ENCODE data around the gene NF2.
"Not testable (repeated sequence)": the region's sequence is repeated elsewhere in the genome, so short reads cannot be mapped to it uniquely, and the experiment has no call there.

Gene NF2

GRCh38 chr22:29578462-29579200 lies 24.8 kb upstream of the NF2 start:
- Histone ChIP-seq H3K36me3 (no peaks in the 10 kb centered on the region), H3K4me3 (ENCODE audit: low read depth in 1 of 2, low read length in 1 of 2) (no peak overlapping the region), H3K9me3 (no peaks in the 10 kb centered on the region), H3K27me3 (no peaks in the 10 kb centered on the region), H3K4me1 (ENCODE audit: control insufficient read depth in 1 of 2, insufficient read depth in 1 of 2, low read depth in 1 of 2, low read length in 1 of 2) (peaks cover 6 to 10% of the 10 kb centered on the region in 2 experiments), H3K27ac (no peak overlapping the region)
- TF ChIP-seq CTCF (IDR thresholded peaks at IDR 0.05): no peak

- TF ChIP-seq CTCF (IDR thresholded peaks at IDR 0.05): no peak
- Histone ChIP-seq H3K27me3 (no peaks in the 10 kb centered on the region), H3K27ac (no peak overlapping the region), H3K36me3 (no peaks in the 10 kb centered on the region), H3K4me1 (ENCODE audit: control insufficient read depth in 1 of 2, insufficient read depth in 1 of 2, low read depth in 1 of 2, low read length in 1 of 2) (peaks cover 6 to 10% of the 10 kb centered on the region in 2 experiments), H3K9me3 (no peaks in the 10 kb centered on the region), H3K4me3 (ENCODE audit: low read depth in 1 of 2, low read length in 1 of 2) (peak overlapping the region; percentile 71 to 81)
Measured at GRCh38 chr22:29580200-29580810, 23.1 kb upstream of the NF2 start.

- Histone ChIP-seq H3K36me3 (no peaks in the 10 kb centered on the region), H3K9me3 (no peaks in the 10 kb centered on the region), H3K4me3 (ENCODE audit: low read depth in 1 of 2, low read length in 1 of 2) (no peak overlapping the region), H3K27ac (no peak overlapping the region), H3K4me1 (ENCODE audit: control insufficient read depth in 1 of 2, insufficient read depth in 1 of 2, low read depth in 1 of 2, low read length in 1 of 2) (peaks cover 6 to 10% of the 10 kb centered on the region in 2 experiments), H3K27me3 (no peaks in the 10 kb centered on the region)
- no peak for TF ChIP-seq CTCF (IDR thresholded peaks at IDR 0.05)
Measured at GRCh38 chr22:29581799-29582198, 21.6 kb upstream of the NF2 start.

- H3K9me3 ChIP-seq: no peaks in the 10 kb centered on the region
- H3K27ac ChIP-seq: no peak overlapping the region
- H3K4me3 ChIP-seq (ENCODE audit: low read depth in 1 of 2, low read length in 1 of 2): no peak overlapping the region
- TF ChIP-seq CTCF (IDR thresholded peaks at IDR 0.05): no peak
- peaks cover 6 to 11% of the 10 kb centered on the region in 2 experiments for H3K4me1 ChIP-seq (ENCODE audit: control insufficient read depth in 1 of 2, insufficient read depth in 1 of 2, low read depth in 1 of 2, low read length in 1 of 2)
- H3K36me3 ChIP-seq: no peaks in the 10 kb centered on the region
- H3K27me3 ChIP-seq: no peaks in the 10 kb centered on the region
Measured at GRCh38 chr22:29584975-29585374, 18.5 kb upstream of the NF2 start.

- not testable (repeated sequence) for H3K36me3 ChIP-seq; H3K9me3 ChIP-seq; H3K27ac ChIP-seq; H3K27me3 ChIP-seq; H3K4me3 ChIP-seq (ENCODE audit: low read depth in 1 of 2, low read length in 1 of 2); H3K4me1 ChIP-seq (ENCODE audit: control insufficient read depth in 1 of 2, insufficient read depth in 1 of 2, low read depth in 1 of 2, low read length in 1 of 2)
Measured at GRCh38 chr22:29586193-29586705, 17.2 kb upstream of the NF2 start.
